Loucy (cell line): ENCODE measurements around the gene KLF16.

Experiments
- EZH2phosphoT487 ChIP-seq: fragments of 200-600 bp; IDR thresholded peaks from 2 replicates; pipeline ENCODE4 v1.6.1; 2018; ENCODE audit warnings: antibody characterized with exemption, mild to moderate bottlenecking, moderate library complexity, borderline replicate concordance
- TF ChIP-seq, protein P1 (sequence below): fragments of 200-600 bp; sonication (generic); conservative IDR thresholded peaks from 2 replicates; pipeline ENCODE4 v1.5.1; 2014; ENCODE audit warnings: mild to moderate bottlenecking, antibody characterized with exemption, low read length

DNA sequence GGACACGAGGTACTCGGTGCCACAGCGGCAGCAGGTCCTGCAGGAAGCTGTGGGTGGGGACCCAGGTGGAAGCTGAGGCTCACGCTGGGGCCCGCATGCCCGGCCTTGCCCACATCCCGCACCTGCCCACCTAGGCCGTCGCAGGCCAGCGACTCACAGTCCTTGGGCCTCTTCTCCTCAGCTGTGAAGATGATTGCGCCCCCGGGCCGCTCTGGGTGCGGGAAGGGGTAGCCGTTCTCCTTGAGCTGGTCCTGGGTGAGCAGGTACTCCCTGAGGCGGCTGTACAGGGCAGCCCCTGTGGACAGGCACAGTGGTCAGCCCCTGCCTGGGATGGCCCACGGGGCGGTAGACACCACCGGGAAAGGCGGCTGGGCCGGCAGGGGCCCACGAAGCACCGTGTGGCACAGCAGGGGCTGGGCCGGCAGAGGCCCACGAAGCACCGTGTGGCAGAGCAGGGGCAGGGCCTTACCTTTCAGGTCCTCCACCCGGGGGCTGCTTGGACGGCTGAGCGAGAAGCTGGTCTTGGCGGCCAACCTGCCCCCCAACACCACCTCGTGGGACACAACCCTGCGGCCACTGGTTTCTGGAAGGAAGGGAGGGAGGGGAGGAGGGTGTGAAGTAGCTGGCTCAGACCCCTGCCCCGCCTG, 44.7 kb downstream of the KLF16 start:
- TF ChIP-seq, protein P1, sequence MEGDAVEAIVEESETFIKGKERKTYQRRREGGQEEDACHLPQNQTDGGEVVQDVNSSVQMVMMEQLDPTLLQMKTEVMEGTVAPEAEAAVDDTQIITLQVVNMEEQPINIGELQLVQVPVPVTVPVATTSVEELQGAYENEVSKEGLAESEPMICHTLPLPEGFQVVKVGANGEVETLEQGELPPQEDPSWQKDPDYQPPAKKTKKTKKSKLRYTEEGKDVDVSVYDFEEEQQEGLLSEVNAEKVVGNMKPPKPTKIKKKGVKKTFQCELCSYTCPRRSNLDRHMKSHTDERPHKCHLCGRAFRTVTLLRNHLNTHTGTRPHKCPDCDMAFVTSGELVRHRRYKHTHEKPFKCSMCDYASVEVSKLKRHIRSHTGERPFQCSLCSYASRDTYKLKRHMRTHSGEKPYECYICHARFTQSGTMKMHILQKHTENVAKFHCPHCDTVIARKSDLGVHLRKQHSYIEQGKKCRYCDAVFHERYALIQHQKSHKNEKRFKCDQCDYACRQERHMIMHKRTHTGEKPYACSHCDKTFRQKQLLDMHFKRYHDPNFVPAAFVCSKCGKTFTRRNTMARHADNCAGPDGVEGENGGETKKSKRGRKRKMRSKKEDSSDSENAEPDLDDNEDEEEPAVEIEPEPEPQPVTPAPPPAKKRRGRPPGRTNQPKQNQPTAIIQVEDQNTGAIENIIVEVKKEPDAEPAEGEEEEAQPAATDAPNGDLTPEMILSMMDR: no peak
- TF ChIP-seq EZH2phosphoT487: no peak
